ENCODE data around the gene PRKCE.

DNA sequence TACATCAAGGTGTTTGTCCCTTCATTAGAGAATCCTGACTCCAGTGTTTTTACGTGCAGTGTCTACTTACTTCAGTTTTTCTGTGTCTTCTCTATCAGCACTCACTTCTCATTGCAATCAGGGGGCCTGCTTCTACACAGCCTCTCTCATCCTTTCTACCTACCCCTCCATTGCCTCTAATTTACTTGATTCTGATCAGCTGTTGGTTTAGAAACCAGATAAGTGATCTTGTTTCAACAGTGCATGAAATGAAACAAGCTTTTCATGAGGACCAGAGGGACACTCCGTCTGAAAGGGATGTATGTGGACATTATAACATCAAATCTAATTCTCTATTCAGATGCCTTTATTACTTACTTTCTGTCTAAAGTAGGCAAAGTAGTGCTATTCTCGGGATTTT lies 136.9 kb downstream of the PRKCE start:
- TF ChIP-seq, protein P1, sequence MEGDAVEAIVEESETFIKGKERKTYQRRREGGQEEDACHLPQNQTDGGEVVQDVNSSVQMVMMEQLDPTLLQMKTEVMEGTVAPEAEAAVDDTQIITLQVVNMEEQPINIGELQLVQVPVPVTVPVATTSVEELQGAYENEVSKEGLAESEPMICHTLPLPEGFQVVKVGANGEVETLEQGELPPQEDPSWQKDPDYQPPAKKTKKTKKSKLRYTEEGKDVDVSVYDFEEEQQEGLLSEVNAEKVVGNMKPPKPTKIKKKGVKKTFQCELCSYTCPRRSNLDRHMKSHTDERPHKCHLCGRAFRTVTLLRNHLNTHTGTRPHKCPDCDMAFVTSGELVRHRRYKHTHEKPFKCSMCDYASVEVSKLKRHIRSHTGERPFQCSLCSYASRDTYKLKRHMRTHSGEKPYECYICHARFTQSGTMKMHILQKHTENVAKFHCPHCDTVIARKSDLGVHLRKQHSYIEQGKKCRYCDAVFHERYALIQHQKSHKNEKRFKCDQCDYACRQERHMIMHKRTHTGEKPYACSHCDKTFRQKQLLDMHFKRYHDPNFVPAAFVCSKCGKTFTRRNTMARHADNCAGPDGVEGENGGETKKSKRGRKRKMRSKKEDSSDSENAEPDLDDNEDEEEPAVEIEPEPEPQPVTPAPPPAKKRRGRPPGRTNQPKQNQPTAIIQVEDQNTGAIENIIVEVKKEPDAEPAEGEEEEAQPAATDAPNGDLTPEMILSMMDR (IDR thresholded peaks at IDR 0.05): no peak
- no peak for TF ChIP-seq EZH2 (IDR thresholded peaks at IDR 0.05; ENCODE audit: borderline replicate concordance, insufficient read depth, low read depth, low read length, poor library complexity, severe bottlenecking)
